Measurements from ENCODE around the gene HADHA. TPM values are rescaled to one million over a fixed set of nuclear protein-coding genes. Genes with fewer than 3 reads are reported as not detected.

Gene HADHA
- total RNA-seq, 1 donor from 2014 or later = 139 TPM

GRCh38 chr2:26176279-26176615, 68.2 kb downstream of the HADHA start:
- H4K20me1 ChIP-seq (ENCODE audit: insufficient read depth, low read length) = no peaks in the 10 kb centered on the region
- peaks cover 12% of the 10 kb centered on the region for H3K27me3 ChIP-seq (ENCODE audit: insufficient read depth, low read length)
- H3K36me3 Mint-ChIP-seq (ENCODE audit: low read depth, unreplicated experiment) = no peaks in the 10 kb centered on the region
- H3K36me3 ChIP-seq (ENCODE audit: insufficient read depth, low read length) = no peaks in the 10 kb centered on the region
- no peak for TF ChIP-seq EZH2 (IDR thresholded peaks at IDR 0.05; ENCODE audit: insufficient read depth, low read length)
- TF ChIP-seq CTCF (IDR thresholded peaks at IDR 0.05; ENCODE audit: insufficient read depth, low read depth, low read length) = no peak
- FAIRE-seq (no peak), DNase-seq (ENCODE audit: low read depth) (no peak)
- peaks cover 49% of the 10 kb centered on the region for H3K27me3 Mint-ChIP-seq (ENCODE audit: low read depth, unreplicated experiment)
- H3K9ac ChIP-seq (ENCODE audit: low read length) = no peak overlapping the region
- no peaks in the 10 kb centered on the region for H3K9me3 ChIP-seq (ENCODE audit: insufficient read depth, low read depth, low read length)
- no peak overlapping the region for H3K4me2 ChIP-seq (ENCODE audit: low read length)
- no peaks in the 10 kb centered on the region for H3K79me2 ChIP-seq (ENCODE audit: insufficient read depth, low read length)
- H3K4me3 ChIP-seq (ENCODE audit: insufficient read depth, low read depth, low read length) = no peak overlapping the region
- H3K27ac ChIP-seq (ENCODE audit: low read depth, low read length) = no peak overlapping the region
- H3K9me3 Mint-ChIP-seq (ENCODE audit: unreplicated experiment) = peaks cover 5% of the 10 kb centered on the region
- H3K4me1 Mint-ChIP-seq (ENCODE audit: low read depth, unreplicated experiment) = peaks cover 6% of the 10 kb centered on the region
- no peak overlapping the region for H3K4me3 Mint-ChIP-seq (ENCODE audit: unreplicated experiment)
- peaks cover 4% of the 10 kb centered on the region for H3K4me1 ChIP-seq (ENCODE audit: insufficient read depth, low read length)
- H2AFZ ChIP-seq (ENCODE audit: low read depth, low read length) = no peak overlapping the region
- no peak overlapping the region for H3K27ac Mint-ChIP-seq (ENCODE audit: unreplicated experiment)

- no peak for DNase-seq (ENCODE audit: low read depth)
- H3K4me1 Mint-ChIP-seq (ENCODE audit: low read depth, unreplicated experiment) = peaks cover 6% of the 10 kb centered on the region
- H3K27ac ChIP-seq (ENCODE audit: low read depth, low read length) = no peak overlapping the region
- H3K4me2 ChIP-seq (ENCODE audit: low read length) = no peak overlapping the region
- TF ChIP-seq CTCF (IDR thresholded peaks at IDR 0.05; ENCODE audit: insufficient read depth, low read depth, low read length) (no peak), EZH2 (IDR thresholded peaks at IDR 0.05; ENCODE audit: insufficient read depth, low read length) (no peak)
- H3K9me3 Mint-ChIP-seq (ENCODE audit: unreplicated experiment) = peaks cover 5% of the 10 kb centered on the region
- no peaks in the 10 kb centered on the region for H3K79me2 ChIP-seq (ENCODE audit: insufficient read depth, low read length)
- no peak for FAIRE-seq
- H3K4me1 ChIP-seq (ENCODE audit: insufficient read depth, low read length) = peaks cover 4% of the 10 kb centered on the region
- H3K27ac Mint-ChIP-seq (ENCODE audit: unreplicated experiment) = no peak overlapping the region
- no peak overlapping the region for H3K4me3 Mint-ChIP-seq (ENCODE audit: unreplicated experiment)
- no peak overlapping the region for H3K4me3 ChIP-seq (ENCODE audit: insufficient read depth, low read depth, low read length)
- H3K9ac ChIP-seq (ENCODE audit: low read length) = no peak overlapping the region
- no peak overlapping the region for H2AFZ ChIP-seq (ENCODE audit: low read depth, low read length)
- H3K27me3 Mint-ChIP-seq (ENCODE audit: low read depth, unreplicated experiment) = peaks cover 49% of the 10 kb centered on the region
- H3K9me3 ChIP-seq (ENCODE audit: insufficient read depth, low read depth, low read length) = no peaks in the 10 kb centered on the region
- H3K27me3 ChIP-seq (ENCODE audit: insufficient read depth, low read length) = peaks cover 12% of the 10 kb centered on the region
- no peaks in the 10 kb centered on the region for H4K20me1 ChIP-seq (ENCODE audit: insufficient read depth, low read length)
- H3K36me3 ChIP-seq (ENCODE audit: insufficient read depth, low read length) = no peaks in the 10 kb centered on the region
- no peaks in the 10 kb centered on the region for H3K36me3 Mint-ChIP-seq (ENCODE audit: low read depth, unreplicated experiment)
Measured at GRCh38 chr2:26175466-26176278, 68.8 kb downstream of the HADHA start.

Data from astrocyte (in vitro differentiated cells and primary cell).